Fibroblast of the aortic adventitia (primary cell): ENCODE measurements around the gene NFYC. TPM values are rescaled to one million over a fixed set of nuclear protein-coding genes. Genes with fewer than 3 reads are reported as not detected.
A peak's percentile ranks its signal among the peaks of the same experiment; 100 is the strongest.

Experiments
- DNase-seq: peaks from one replicate; pipeline ENCODE4 v3.0.0-alpha.2; 2010; ENCODE audit warnings: low read depth
- H3K4me3 ChIP-seq: 2 replicates; pipeline ENCODE4 v1.5.1; 2011; ENCODE audit warnings: low read depth, mild to moderate bottlenecking, control low read depth, low read length, moderate library complexity
- CTCF ChIP-seq: IDR thresholded peaks from 2 replicates; pipeline ENCODE4 v1.5.1; 2011; ENCODE audit warnings: mild to moderate bottlenecking, low read length, control low read depth, inconsistent platforms; ENCODE audit not compliant: insufficient read depth
- total RNA-seq: library from RNA; depleted of rRNA; stranded (reverse); fragments of >200 nt; gene quantifications from 2 replicates; pipeline ENCODE4 v1.2.3, GENCODE V29; 2012; ENCODE audit warnings: low replicate concordance

The NFYC gene
- total RNA-seq, 1 donor, result 23.1 TPM

GRCh38 chr1:40764981-40765380 is 73.5 kb downstream of the NFYC start:
- DNase-seq, result no peak
- H3K4me3 ChIP-seq, result no peak overlapping the region
- TF ChIP-seq CTCF, result no peak

DNA sequence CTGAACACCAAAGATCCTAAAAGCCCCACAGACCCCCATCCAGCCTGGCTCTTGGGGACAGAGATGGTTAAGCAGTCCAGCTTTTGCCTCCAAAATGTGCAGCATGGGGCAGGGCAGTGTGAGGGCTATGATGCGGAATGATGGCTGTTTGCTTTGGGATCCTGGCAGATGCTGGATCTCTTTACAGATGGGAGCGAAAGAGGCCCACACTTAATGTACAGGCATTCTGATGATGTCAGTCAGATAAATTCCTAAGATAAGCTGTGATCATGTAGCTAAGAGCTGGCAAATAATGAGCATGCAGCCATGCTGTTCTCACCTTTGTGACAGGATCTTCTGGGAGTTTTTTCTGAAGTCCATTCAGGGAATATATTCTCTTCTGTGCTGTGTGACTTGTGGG is 74.5 kb downstream of the NFYC start:
- no peak for DNase-seq
- no peak for TF ChIP-seq CTCF
- H3K4me3 ChIP-seq, result no peak overlapping the region

DNA sequence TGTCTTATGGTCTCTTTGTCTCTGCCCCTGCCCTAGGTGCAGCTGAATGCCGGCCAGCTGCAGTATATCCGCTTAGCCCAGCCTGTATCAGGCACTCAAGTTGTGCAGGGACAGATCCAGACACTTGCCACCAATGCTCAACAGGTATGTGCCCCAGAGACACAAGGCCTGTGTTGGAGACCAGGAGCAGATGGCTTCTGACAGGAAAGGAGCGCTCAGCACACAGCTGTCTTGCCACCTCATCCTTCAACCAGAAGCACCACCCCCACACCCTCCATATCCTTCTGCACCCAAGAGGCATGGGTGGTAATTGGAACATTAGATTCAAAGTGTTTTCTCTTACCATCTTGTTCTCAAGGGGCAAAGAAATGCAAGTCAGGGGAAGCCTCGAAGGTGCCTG is 75.1 kb downstream of the NFYC start:
- TF ChIP-seq CTCF, result no peak
- no peak for DNase-seq
- no peak overlapping the region for H3K4me3 ChIP-seq

DNA sequence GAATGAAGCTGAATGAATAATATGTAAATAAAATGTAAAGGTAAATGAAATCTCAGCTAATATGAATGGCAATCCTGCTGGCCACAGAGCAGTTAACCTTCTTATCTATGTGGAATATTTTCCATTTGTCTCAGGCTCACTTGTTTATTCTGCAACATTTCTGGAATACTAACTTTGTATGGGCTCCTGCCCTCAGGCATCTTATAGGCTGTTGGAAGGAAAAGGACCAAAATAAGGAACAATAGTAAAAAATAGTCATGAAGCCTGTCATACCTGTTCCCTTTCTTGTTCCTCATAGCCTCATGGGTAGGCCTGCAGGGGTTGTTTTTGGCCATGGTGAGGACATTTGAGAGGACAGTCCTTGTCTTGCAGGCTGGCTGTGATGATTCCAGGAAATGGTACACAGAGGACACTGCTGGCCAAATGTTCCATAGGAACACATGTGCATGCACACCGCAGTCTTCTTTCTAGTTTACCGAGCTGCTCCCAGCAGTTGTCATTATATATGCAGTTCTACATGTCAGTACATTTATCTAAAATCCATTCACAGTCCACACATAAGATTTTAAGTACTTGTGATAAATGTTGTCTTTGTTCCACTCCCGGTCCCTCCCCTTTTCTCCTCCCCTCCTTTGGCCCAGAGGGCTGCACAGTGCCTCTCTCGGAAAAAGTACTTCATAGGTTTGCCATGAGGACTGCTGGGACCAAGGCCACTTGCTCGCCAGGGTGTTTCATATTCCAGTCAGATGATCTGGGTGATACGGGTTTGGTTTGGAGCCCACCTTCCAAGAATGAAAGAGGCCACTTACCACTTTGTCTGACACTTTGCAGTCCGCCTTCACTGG is 76.9 kb downstream of the NFYC start:
- no peak for DNase-seq
- no peak for TF ChIP-seq CTCF

DNA sequence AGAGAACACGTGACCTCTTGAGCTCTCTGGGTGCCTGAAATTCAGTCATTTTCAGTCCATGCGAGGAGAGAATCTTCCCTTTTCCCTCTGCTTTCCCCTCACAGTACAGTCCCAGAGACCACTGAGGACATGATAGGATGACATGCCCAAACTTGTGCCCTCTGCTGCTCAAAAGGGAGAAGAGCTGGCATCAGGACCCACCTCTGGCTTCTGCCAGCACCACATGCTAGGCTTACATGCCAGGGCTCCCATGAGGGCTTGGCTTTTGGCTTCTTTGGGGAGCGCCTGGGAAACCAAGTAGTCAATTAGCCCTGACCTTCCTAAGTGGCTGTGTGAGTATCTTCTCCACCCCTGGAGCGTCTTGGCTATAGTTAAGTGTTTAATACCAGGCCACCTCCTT is 78.3 kb downstream of the NFYC start:
- DNase-seq, result no peak
- H3K4me3 ChIP-seq, result no peak overlapping the region
- TF ChIP-seq CTCF, result peak; percentile 20

More for the DNA sequence above, 76.9 kb downstream of the NFYC start:
- H3K4me3 ChIP-seq, result no peak overlapping the region

GRCh38 chr1:40770296-40771070 is 79.0 kb downstream of the NFYC start:
- no peak for DNase-seq
- no peak overlapping the region for H3K4me3 ChIP-seq
- no peak for TF ChIP-seq CTCF
